Gastroesophageal sphincter (tissue), 4 donors: ENCODE measurements around the gene TPPP. TPM values are rescaled to one million over a fixed set of nuclear protein-coding genes. Genes with fewer than 3 reads are reported as not detected.
A peak's percentile ranks its signal among the peaks of the same experiment; 100 is the strongest.

ENCODE experiments used
- ATAC-seq: fragments of 150-250 bp; one replicate; pipeline ENCODE4 v1.9.1; 2016; ENCODE audit warnings: mild to moderate bottlenecking, moderate library complexity
- H3K27ac ChIP-seq, 4 donors: fragments of 200-600 bp; sonication (generic) in 3 of 4; 1 replicate in 3 of 4; 2 replicates in 1 of 4; pipeline ENCODE4 v1.5.1; 2016 to 2019
- H3K27me3 ChIP-seq: fragments of 200-600 bp; sonication (generic); one replicate; pipeline ENCODE4 v1.5.1; 2019
- H3K36me3 ChIP-seq, 2 donors: fragments of 200-600 bp; sonication (generic); one replicate each; pipeline ENCODE4 v1.5.1; 2019; ENCODE audit warnings: control low read depth in 1 of 2
- H3K4me1 ChIP-seq, 3 donors: fragments of 200-600 bp; sonication (generic); 1 replicate in 2 of 3; 2 replicates in 1 of 3; pipeline ENCODE4 v1.5.1; 2016 to 2019; ENCODE audit warnings: control low read depth in 2 of 3
- H3K4me3 ChIP-seq, 2 donors: fragments of 200-600 bp; sonication (generic); one replicate each; pipeline ENCODE4 v1.5.1; 2019; ENCODE audit warnings: mild to moderate bottlenecking in 1 of 2, moderate library complexity in 1 of 2
- H3K9me3 ChIP-seq, 3 donors: fragments of 200-600 bp; sonication (generic); one replicate each; pipeline ENCODE4 v1.5.1; 2017 to 2019; ENCODE audit warnings: control low read depth in 2 of 3
- EP300 ChIP-seq: sonication (generic); formaldehyde crosslinking; IDR thresholded peaks from one replicate; pipeline ENCODE4 v1.6.1; 2017; ENCODE audit warnings: antibody characterized with exemption, mild to moderate bottlenecking
- POLR2A ChIP-seq, 2 donors: fragments of 450-650 bp; IDR thresholded peaks; one replicate each; pipeline ENCODE4 v1.6.1; 2017; ENCODE audit warnings: antibody characterized with exemption in 2 of 2, mild to moderate bottlenecking in 2 of 2, moderate library complexity in 1 of 2
- POLR2AphosphoS5 ChIP-seq: sonication (generic); formaldehyde crosslinking; IDR thresholded peaks from one replicate; pipeline ENCODE4 v1.6.1; 2017; ENCODE audit warnings: antibody characterized with exemption
- WGBS, 2 donors: methylation state at CpG; one replicate each; pipeline ENCODE4 v1.1.5; 2018; ENCODE audit warnings: low coverage in 1 of 2; 5-methylcytosine and 5-hydroxymethylcytosine counted together
- total RNA-seq, 4 donors: library from RNA; depleted of rRNA; stranded (reverse); fragments of >200 nt; gene quantifications; one replicate each; pipeline ENCODE4 v1.1.0, GENCODE V29; 2016
- TF ChIP-seq, protein P1 (sequence below), 4 experiments: fragments of 200-600 bp in 2 of 4; fragments of 450-650 bp in 2 of 4; sonication (generic) in 1 of 4; IDR thresholded peaks; one replicate each; pipeline ENCODE4 v1.5.1; 2017 to 2019; ENCODE audit warnings: antibody characterized with exemption in 4 of 4, mild to moderate bottlenecking in 2 of 4, moderate library complexity in 2 of 4

The TPPP gene
- total RNA-seq, 4 donors from 2014 or later: 13.3 to 42.8 (median 32.0) TPM

DNA sequence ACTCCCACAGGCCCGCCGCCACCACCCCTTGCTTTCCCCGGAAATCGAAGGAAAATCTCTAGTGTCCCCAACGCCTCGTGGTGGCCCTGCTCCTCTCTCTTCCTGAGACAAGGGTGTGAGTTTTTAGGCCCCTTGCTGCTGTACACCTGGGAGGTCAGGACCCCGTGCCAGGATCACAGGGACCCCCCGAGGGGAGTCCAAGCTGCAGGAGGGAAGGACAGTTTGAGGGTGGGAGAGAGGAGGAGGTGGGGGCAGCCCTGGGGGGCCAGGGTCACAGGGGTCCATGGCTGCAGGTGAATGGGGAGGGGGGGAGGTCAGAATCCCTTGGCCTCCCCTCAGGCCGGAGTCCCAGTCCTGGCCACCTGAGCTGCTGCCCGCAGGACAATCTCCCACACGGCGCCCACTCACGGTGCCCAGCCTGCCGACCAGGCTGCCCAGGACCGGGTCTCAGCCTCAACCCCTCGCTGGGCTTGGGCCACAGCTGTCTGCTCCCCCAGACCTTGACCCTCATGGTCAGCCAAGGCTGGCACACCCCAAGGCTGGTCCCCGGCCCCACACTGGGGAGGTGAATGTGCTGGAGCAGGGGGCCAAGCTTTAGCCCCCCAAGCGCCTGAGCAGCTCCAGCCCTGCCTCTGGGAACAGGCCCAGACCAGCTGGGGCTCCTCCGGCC is 19.9 kb downstream of the TPPP start:
- no peak for TF ChIP-seq POLR2AphosphoS5
- TF ChIP-seq, protein P1, sequence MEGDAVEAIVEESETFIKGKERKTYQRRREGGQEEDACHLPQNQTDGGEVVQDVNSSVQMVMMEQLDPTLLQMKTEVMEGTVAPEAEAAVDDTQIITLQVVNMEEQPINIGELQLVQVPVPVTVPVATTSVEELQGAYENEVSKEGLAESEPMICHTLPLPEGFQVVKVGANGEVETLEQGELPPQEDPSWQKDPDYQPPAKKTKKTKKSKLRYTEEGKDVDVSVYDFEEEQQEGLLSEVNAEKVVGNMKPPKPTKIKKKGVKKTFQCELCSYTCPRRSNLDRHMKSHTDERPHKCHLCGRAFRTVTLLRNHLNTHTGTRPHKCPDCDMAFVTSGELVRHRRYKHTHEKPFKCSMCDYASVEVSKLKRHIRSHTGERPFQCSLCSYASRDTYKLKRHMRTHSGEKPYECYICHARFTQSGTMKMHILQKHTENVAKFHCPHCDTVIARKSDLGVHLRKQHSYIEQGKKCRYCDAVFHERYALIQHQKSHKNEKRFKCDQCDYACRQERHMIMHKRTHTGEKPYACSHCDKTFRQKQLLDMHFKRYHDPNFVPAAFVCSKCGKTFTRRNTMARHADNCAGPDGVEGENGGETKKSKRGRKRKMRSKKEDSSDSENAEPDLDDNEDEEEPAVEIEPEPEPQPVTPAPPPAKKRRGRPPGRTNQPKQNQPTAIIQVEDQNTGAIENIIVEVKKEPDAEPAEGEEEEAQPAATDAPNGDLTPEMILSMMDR (IDR thresholded peaks at IDR 0.05): no peak
- TF ChIP-seq EP300: no peak
- TF ChIP-seq POLR2A (IDR thresholded peaks at IDR 0.05): no peak
- H3K27ac ChIP-seq: peak overlapping the region in 3 of 4 donors; percentile 76 to 78 (median 78)
- ATAC-seq: no peak
- WGBS, 2 donors: no CpG with 5 or more reads among the region's 19 CpGs
- no peaks in the 10 kb centered on the region for H3K27me3 ChIP-seq
- H3K4me3 ChIP-seq: peak overlapping the region in 1 of 2 donors; percentile 28
- peaks cover 0 to 5% of the 10 kb centered on the region in 2 donors for H3K36me3 ChIP-seq
- no peaks in the 10 kb centered on the region for H3K9me3 ChIP-seq
- peaks cover 11 to 97% (median 56%) of the 10 kb centered on the region in 3 donors for H3K4me1 ChIP-seq

DNA sequence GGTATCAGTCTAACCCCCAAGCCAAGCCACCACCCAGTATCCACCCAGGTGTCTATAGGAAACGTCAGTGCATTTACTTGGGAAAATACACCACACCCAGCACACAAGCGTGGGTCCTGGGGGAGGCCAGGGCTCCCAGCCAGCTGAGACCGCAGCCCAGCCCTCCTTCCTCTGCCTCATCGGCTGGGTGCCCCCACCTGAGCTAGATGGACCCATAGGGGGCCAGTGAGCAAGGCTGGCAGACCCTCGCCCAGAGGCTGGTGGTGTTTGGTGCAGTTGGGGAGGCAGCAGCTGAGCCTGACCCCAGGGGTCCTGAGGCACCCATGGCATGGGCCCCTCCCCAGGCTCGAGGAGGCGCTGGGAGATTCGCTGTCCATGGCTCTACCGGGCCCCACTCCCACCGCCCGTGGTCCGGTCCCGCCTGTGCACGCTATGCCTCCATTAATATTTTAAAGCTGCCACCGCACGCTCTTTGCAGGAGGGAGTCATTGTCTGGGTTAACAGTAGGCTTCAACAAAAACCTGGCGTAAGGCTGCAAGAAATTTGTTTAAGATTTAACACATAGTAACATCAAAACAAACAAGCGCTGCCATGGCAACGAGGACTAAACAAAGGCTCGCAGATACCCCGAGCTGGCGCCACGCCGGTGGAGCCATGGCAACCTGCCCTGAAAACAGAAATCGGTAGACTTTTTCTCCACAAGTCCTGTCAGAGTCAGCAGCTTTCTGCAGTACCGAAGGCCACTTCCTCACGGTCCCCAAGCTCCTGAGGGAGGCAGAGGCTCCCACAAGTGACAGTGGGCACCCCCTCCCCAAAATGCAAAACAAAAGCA is 20.6 kb downstream of the TPPP start:
- no peaks in the 10 kb centered on the region for H3K9me3 ChIP-seq
- H3K4me1 ChIP-seq: peaks cover 11 to 96% (median 56%) of the 10 kb centered on the region in 3 donors
- H3K27ac ChIP-seq: peak overlapping the region in 3 of 4 donors; percentile 76 to 78 (median 78)
- peak overlapping the region in 1 of 2 donors; percentile 28 for H3K4me3 ChIP-seq
- 0% methylated on average over 1 to 9 of the region's 27 CpGs for WGBS, 2 donors
- TF ChIP-seq, protein P1 (IDR thresholded peaks at IDR 0.05): no peak
- no peak for TF ChIP-seq EP300
- TF ChIP-seq POLR2AphosphoS5: peak; percentile 39
- TF ChIP-seq POLR2A (IDR thresholded peaks at IDR 0.05): no peak
- peaks cover 0 to 5% of the 10 kb centered on the region in 2 donors for H3K36me3 ChIP-seq
- no peaks in the 10 kb centered on the region for H3K27me3 ChIP-seq
- no peak for ATAC-seq

DNA sequence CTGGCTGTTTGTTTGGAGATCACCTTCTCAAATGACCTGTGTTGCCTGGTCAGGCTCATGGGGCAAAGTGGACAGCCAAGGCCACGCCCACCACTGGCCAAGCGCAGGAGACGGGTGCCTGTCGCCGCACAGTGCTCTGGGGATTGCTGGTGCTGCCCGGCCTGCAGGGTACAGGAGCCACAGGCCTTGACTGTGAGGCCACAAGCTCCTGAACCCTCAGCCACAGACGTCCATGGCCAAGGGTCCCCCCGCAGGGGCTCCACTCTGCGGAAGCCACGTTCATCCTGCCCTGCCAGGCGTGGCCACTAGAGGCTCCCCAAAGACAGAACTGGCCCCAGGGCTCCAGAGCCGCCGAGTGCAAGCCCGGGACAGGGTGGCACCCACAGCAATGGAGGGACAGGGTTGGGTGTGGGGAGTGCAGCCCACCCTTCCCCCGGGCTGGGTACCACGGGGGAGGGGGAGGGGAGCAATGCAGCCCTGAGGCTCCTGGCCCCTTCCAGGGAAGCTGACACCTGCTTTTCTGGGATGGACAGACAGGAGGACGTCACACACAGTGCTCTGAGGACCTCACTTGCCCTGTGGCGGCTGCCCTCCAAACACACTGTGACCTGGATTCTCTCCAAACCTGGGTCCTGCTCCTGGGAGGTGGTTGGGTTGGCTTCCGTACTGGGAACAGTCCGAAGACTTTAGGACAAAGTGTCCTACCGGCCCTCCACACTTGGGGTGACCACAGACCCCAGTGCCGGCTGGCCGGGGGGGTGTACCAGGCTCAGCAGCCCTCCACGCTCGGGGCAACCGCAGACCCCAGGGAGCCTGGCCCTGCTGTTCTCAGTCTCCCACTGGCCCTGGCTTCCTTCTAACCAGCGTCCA is 21.5 kb downstream of the TPPP start:
- Histone ChIP-seq H3K4me1 (peaks cover 11 to 96% (median 56%) of the 10 kb centered on the region in 3 donors), H3K27me3 (no peaks in the 10 kb centered on the region), H3K36me3 (peaks cover 0 to 5% of the 10 kb centered on the region in 2 donors), H3K9me3 (no peaks in the 10 kb centered on the region), H3K4me3 (peak overlapping the region in 1 of 2 donors; percentile 28), H3K27ac (peak overlapping the region in 3 of 4 donors; percentile 76 to 85 (median 78))
- TF ChIP-seq POLR2AphosphoS5 (peak; percentile 25), EP300 (no peak)
- TF ChIP-seq, protein P1 (IDR thresholded peaks at IDR 0.05): peak in 3 of 4 experiments; percentile 90 to 98 (median 95)
- ATAC-seq: peak; percentile 75
- 15% methylated on average over 4 of the region's 27 CpGs; no CpG with 5 or more reads in 1 of the 2 donors for WGBS, 2 donors

DNA sequence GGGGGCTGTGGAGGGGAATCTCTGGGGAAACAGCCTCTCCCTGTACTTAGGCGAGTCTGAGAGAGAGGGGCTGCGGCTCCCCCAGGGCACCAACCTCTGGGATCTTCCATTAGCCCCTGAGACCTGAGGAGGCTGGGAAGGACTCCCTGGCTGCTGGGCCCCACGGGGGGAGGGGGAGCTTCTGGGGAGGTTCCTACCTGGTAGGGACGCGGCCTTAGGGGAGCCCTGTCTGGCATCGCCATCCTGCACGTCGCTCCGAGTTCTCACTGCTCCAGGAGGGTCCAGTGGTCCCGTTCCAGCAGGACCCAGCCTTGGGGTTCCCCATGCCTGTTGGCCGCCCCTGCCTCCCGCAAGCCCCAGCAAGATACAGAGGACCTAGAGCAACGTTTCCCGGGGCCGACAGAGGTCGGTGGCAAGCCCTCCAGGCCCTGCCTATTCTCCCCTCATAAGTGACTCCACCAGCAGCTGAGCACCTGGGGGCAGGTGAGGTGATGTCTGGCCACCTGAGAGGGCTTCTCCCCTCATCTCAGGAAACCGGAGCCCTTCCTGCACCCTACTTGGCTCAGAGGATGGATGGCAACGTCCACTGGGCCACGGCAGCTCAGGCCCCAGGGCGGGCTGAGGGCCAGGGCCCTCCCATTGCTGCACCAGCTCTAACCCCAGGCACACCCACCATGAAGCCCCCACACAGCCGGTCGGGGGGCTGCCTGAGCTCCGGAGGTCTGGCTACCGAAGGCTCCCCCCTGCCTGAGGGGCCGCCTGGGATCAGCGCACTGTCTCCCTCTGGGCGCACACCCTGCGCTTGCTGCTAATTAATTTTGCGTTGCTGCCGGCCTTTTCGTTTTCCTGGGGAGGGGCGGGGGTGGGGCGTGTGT is 22.5 kb downstream of the TPPP start:
- WGBS, 2 donors: 0% methylated on average over 1 of the region's 33 CpGs; no CpG with 5 or more reads in 1 of the 2 donors
- H3K4me3 ChIP-seq: no peak overlapping the region
- no peak for TF ChIP-seq POLR2AphosphoS5
- no peak for TF ChIP-seq EP300
- TF ChIP-seq POLR2A (IDR thresholded peaks at IDR 0.05): no peak
- TF ChIP-seq, protein P1 (IDR thresholded peaks at IDR 0.05): no peak
- no peaks in the 10 kb centered on the region for H3K27me3 ChIP-seq
- H3K9me3 ChIP-seq: no peaks in the 10 kb centered on the region
- no peak for ATAC-seq
- peak overlapping the region in 3 of 4 donors; percentile 76 to 85 (median 78) for H3K27ac ChIP-seq
- H3K4me1 ChIP-seq: peaks cover 11 to 93% (median 56%) of the 10 kb centered on the region in 3 donors
- peaks cover 0 to 9% of the 10 kb centered on the region in 2 donors for H3K36me3 ChIP-seq
